Heart left ventricle (tissue), 13 donors: Measurements from ENCODE around the gene NXF3.

ENCODE experiments used
- POLR2A ChIP-seq, 2 donors: fragments of 450-650 bp; IDR thresholded peaks; one replicate each; pipeline ENCODE4 v1.6.1; 2017; ENCODE audit warnings: antibody characterized with exemption in 2 of 2, mild to moderate bottlenecking in 2 of 2, moderate library complexity in 2 of 2
- TF ChIP-seq, protein P1 (sequence below), 12 donors: fragments of 200-600 bp; sonication (generic) in 4 of 12; IDR thresholded peaks; one replicate each; pipeline versions ENCODE4 v1.5.0 to v1.8.0; 2018 to 2022; ENCODE audit warnings: antibody characterized with exemption in 12 of 12, mild to moderate bottlenecking in 5 of 12
- donor health status: ischemic (EF 13 %, LVEDD 7.1; RV severe dilation, severe dysfunction).
- donor health status: DM: no; HTN: yes; CAD: no.
- donor health status: DM: no; HTN: no; CAD: no.
- donor health status: ischemic (EF 25% LVEDD 6.9; RV normal size, moderate dysfunction).
- donor health status: ischemic (EF 25% LVEDD 5.7; RV mildly dilated, moderate dysfunction).
- donor health status: ischemic (EF 35%, LVEDD 5.7; RV mildly dilated, moderate dysfunction).
- donor health status: nonischemic (EF 11% LVEDD 7.7; RV severe dilation, severe dysfunction).
- donor health status: DM: yes; HTN: yes; CAD: no.
- donor health status: PGD.
- donor health status: ischemic (EF 29% LVEDD 5.4; RV normal size, mild dysfunction).
- donor health status: nonischemic (EF 23%, LVEDD 6.1; RV moderate dilation, normal function).

- TF ChIP-seq, protein P1, sequence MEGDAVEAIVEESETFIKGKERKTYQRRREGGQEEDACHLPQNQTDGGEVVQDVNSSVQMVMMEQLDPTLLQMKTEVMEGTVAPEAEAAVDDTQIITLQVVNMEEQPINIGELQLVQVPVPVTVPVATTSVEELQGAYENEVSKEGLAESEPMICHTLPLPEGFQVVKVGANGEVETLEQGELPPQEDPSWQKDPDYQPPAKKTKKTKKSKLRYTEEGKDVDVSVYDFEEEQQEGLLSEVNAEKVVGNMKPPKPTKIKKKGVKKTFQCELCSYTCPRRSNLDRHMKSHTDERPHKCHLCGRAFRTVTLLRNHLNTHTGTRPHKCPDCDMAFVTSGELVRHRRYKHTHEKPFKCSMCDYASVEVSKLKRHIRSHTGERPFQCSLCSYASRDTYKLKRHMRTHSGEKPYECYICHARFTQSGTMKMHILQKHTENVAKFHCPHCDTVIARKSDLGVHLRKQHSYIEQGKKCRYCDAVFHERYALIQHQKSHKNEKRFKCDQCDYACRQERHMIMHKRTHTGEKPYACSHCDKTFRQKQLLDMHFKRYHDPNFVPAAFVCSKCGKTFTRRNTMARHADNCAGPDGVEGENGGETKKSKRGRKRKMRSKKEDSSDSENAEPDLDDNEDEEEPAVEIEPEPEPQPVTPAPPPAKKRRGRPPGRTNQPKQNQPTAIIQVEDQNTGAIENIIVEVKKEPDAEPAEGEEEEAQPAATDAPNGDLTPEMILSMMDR (IDR thresholded peaks at IDR 0.05) = no peak
- TF ChIP-seq POLR2A (IDR thresholded peaks at IDR 0.05) = no peak
Observed at GRCh38 chrX:103081051-103081450, 11.9 kb downstream of the NXF3 start.
